HL-60 (cell line): ENCODE measurements around the gene HSPH1.

Experiments used
- POLR2AphosphoS5 ChIP-seq: IDR thresholded peaks from 2 replicates; pipeline ENCODE4 v1.6.1; 2012; ENCODE audit warnings: low read depth
- TF ChIP-seq, protein P1 (sequence below): IDR thresholded peaks from one replicate; pipeline ENCODE4 v1.5.1; 2011; ENCODE audit warnings: low read length, control low read depth, inconsistent platforms; ENCODE audit not compliant: insufficient read depth

- TF ChIP-seq POLR2AphosphoS5, result no peak
- TF ChIP-seq, protein P1, sequence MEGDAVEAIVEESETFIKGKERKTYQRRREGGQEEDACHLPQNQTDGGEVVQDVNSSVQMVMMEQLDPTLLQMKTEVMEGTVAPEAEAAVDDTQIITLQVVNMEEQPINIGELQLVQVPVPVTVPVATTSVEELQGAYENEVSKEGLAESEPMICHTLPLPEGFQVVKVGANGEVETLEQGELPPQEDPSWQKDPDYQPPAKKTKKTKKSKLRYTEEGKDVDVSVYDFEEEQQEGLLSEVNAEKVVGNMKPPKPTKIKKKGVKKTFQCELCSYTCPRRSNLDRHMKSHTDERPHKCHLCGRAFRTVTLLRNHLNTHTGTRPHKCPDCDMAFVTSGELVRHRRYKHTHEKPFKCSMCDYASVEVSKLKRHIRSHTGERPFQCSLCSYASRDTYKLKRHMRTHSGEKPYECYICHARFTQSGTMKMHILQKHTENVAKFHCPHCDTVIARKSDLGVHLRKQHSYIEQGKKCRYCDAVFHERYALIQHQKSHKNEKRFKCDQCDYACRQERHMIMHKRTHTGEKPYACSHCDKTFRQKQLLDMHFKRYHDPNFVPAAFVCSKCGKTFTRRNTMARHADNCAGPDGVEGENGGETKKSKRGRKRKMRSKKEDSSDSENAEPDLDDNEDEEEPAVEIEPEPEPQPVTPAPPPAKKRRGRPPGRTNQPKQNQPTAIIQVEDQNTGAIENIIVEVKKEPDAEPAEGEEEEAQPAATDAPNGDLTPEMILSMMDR, result no peak
These were observed 12.3 kb upstream of the HSPH1 start for GRCh38 chr13:31174018-31174417.
